HG03565 (cell line): ENCODE results near the gene GNAT2.

Experiments
- ATAC-seq: cut with Tn5 transposase; IDR thresholded peaks from one replicate; pipeline ENCODE4 v1.9.1; 2021; ENCODE audit warnings: mild to moderate bottlenecking, moderate library complexity; ENCODE audit not compliant: unreplicated experiment

Gene GNAT2

DNA sequence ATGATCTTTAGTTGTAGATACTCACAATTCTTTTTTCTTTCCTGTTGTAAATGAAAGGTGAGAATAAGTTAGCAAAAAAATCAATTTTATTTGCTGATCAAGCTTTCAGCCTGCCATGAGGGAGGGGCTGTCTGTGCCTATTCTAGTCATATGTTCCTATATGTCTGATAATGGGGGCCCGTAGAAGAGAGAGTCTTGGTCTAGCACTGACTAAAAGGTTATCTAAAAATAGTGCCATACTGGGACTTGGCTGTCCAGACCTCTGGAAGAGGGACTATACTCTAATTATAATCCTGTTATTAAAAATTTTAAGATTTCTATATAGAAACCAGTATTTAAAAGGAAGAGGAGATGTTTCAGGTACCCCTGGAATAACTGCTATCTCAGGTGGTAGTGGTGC is 52.4 kb downstream of the GNAT2 start:
- no peak for ATAC-seq

DNA sequence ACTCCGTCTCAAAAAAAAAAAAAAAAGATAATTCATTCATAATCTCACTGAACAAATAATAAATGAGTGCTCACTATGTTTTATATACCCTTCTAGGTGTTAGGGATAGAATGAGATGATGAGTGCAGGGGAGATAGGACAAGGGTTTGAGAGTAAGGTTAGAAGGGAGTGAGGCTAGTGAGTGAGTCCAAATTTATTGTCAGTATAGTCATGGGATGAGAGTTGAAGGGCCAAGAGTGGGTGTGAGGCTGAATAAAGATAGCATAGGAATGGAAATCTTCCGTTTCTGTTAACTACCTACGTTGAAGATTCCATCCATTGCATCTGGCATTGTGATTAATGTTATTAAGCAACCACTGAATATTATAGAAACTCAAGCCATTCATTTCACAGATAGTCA is 54.2 kb downstream of the GNAT2 start:
- no peak for ATAC-seq

- no peak for ATAC-seq
These were observed 55.1 kb downstream of the GNAT2 start for GRCh38 chr1:109564194-109564878.

GRCh38 chr1:109559995-109560394 is 59.4 kb downstream of the GNAT2 start:
- no peak for ATAC-seq

- ATAC-seq: no peak
These were observed 61.9 kb downstream of the GNAT2 start for GRCh38 chr1:109557520-109557919.

DNA sequence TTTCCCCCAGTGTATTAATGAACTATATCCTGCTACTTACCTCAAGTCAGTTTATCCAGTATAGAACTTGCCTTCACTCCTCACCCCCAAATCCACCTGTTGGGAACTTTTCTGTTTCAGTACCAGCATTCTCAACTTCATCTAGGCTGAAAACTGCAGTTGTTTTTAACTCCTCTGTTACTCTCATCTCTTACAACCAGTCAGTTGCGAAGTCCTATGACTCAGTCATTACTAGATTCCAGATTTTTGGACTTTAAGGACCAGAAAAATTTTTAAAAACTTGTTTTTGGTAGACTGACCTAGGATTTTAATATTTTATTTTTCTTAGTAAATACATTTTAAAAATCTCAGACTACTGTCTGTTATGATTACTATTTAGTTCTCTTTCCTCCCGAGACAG is 62.9 kb downstream of the GNAT2 start:
- ATAC-seq: no peak
